H1 (cell line): ENCODE measurements around the gene CCDC33.

Experiments used
- GABPA ChIP-seq: IDR thresholded peaks from 2 replicates; pipeline ENCODE4 v1.6.1; 2011; ENCODE audit warnings: mild to moderate bottlenecking, low read length, moderate library complexity, borderline replicate concordance; ENCODE audit not compliant: insufficient read depth
- POLR2A ChIP-seq, 2 experiments: IDR thresholded peaks; 1 replicate in 1 of 2; 2 replicates in 1 of 2; pipeline ENCODE4 v1.6.1; 2011; ENCODE audit warnings: low read depth in 2 of 2, low read length in 2 of 2, mild to moderate bottlenecking in 2 of 2; ENCODE audit errors: control extremely low read depth in 1 of 2
- TF ChIP-seq, protein P1 (sequence below): IDR thresholded peaks from 2 replicates; pipeline ENCODE4 v1.6.1; 2012; ENCODE audit warnings: inconsistent platforms

DNA sequence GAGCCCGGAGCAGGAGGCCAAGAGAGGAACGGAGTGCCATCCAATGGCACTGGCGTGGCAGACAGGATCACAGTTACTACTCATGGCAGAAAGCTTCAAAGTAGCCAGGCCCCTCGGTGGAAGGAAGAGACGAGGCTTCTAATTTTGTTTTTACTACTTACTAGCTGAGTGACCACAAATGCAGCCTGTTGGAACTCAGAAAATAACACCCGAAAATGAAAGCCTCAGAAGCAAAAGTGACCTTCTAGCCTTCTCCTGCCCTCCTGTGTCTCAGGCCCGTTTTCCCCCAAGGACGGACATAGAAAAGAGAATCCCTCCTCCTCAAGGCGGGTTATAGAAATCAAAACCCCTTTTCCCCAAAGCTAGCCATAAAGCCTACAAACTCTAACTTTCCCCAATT, 23.6 kb upstream of the CCDC33 start:
- TF ChIP-seq, protein P1, sequence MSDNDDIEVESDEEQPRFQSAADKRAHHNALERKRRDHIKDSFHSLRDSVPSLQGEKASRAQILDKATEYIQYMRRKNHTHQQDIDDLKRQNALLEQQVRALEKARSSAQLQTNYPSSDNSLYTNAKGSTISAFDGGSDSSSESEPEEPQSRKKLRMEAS = no peak
- TF ChIP-seq GABPA (no peak), POLR2A (IDR thresholded peaks at IDR 0.05; ENCODE audit: control extremely low read depth in 1 of 2, low read depth in 2 of 2, low read length in 2 of 2) (no peak)
